HG02798 (cell line): Measurements from ENCODE around the gene PNPLA1.
"Not testable (repeated sequence)": the region's sequence is repeated elsewhere in the genome, so short reads cannot be mapped to it uniquely, and the experiment has no call there.

Source experiments
- ATAC-seq: cut with Tn5 transposase; IDR thresholded peaks from one replicate; pipeline ENCODE4 v1.9.1; 2021; ENCODE audit warnings: mild to moderate bottlenecking; ENCODE audit not compliant: unreplicated experiment, poor library complexity

PNPLA1 gene

GRCh38 chr6:36333171-36333895 is 63.5 kb downstream of the PNPLA1 start:
- ATAC-seq = no peak

- ATAC-seq = no peak
These were observed 64.3 kb downstream of the PNPLA1 start for GRCh38 chr6:36333931-36334725.

DNA sequence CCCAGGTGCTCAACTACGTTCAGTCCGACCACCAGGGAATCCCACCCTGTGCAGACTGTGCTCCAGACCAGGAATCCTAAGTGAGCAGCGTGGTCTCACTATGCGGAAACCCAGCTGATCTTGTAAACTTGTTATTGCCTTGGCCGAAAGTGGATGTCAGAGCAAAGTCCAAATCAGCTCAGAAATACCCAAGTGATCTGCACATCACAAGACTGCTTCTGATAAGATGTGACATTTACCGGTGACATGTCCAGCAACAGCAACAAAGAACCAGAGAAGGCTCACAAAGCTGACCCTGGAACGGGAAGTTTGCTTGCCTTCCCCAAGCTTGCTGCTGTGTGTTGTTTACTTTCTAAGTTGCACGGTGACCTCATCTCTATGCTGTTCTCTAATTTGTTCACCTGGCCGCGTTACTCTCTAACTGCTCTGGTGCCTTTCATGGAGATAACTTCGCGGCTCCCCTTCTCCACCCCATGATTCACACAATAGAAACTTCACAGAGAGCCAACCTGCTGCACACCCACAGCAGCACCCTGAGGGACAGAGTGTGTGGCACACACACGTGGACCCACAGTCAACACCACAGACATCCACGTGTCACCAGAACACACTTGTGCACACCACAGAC is 65.1 kb downstream of the PNPLA1 start:
- ATAC-seq = no peak

- no peak for ATAC-seq
These were observed 65.8 kb downstream of the PNPLA1 start for GRCh38 chr6:36335465-36336207.

DNA sequence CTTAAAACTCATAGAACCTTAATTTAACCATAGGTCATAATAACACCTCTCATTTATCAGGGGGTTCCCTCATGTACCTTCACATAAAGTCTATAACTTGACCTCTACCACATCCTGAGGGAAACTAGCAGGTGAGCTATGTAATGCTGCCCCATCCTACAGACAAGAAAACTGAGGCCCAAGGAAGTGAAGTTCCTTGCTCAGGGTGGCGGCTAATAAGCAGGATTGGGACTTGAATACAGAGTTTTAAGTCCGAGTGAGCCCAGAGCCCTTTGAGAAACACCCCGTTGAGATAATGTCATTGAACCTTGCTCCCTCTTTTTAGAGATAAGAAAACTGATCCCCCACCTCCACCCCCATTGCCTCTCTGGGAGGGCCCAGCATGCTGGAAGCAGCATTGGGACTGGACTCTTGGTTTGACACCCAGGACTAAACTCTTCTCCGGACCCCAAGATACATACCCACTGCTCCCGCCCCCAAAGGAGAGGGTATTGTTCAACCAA is 66.4 kb downstream of the PNPLA1 start:
- ATAC-seq = no peak

DNA sequence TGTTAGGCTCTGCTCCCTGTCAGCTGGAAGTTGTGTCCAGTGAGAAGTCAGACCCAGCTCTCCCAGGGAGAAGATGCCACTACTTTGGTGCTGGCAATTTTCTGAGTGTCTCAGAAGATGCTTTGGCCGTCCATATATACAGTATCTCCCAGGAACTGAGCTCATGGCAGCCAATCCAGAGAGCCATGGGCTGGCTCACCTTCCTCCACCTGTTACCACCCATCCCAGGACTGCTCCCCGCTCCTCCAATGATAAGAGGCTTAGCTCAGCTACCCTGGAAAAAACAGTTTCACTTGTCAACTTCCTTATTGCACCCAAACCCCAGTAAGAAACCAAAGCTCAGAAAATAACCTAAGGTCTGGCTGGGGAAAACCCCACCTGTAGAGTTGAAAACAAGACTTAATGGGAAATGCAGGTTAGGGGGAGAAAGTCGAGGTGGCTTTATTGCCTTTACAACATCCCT is 67.0 kb downstream of the PNPLA1 start, which contains the start of gene BNIP5:
TSS of gene BNIP5 (minus strand) at position 110 of the 463 bp plus-strand sequence. CDS start 6,198 bp downstream, outside the sequence.
- no peak for ATAC-seq

DNA sequence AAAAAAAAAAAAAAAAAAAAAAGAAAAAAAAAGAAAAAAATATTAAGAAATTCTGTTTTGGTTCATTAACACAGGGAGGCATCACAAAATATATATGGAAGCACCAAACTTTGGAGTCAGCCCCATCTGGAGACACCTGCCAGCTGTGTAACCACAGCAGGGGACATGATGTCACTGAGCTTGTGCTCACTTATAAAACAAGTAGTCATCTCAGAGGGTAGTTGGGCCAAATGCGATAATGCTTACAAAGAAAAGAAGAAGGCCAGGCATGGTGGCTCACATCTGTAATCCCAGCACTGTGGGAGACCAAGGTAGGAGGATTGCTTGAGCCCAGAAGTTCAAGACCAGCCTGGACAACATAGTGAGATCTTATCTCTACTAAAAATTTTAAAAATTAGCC is 68.0 kb downstream of the PNPLA1 start:
- no peak for ATAC-seq

- not testable (repeated sequence) for ATAC-seq
These were observed 68.4 kb downstream of the PNPLA1 start for GRCh38 chr6:36338223-36338622.

DNA sequence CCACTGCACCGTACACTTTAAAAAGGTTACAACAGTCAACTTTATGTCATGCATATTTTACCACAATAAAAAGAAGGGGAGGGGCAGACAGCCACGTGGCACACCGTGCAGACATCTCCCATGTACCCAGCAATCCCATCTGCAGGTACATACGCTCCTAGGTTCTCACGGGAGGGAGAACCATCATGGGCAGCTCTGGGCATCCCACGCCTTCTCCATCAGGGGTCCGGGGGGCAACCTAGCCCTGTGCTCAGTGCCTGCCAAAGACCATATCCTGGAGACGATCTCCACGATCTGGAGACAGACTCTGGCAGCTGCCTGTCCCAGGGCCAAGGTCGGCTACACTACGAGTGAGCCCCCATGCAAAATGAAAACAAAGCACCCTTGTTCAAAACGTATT is 69.3 kb downstream of the PNPLA1 start:
- ATAC-seq = no peak

- no peak for ATAC-seq
These were observed 70.4 kb downstream of the PNPLA1 start for GRCh38 chr6:36340306-36340617.

GRCh38 chr6:36340618-36341454 is 71.0 kb downstream of the PNPLA1 start:
- ATAC-seq = peak; percentile 64

- no peak for ATAC-seq
These were observed 73.3 kb downstream of the PNPLA1 start for GRCh38 chr6:36343109-36343680.

DNA sequence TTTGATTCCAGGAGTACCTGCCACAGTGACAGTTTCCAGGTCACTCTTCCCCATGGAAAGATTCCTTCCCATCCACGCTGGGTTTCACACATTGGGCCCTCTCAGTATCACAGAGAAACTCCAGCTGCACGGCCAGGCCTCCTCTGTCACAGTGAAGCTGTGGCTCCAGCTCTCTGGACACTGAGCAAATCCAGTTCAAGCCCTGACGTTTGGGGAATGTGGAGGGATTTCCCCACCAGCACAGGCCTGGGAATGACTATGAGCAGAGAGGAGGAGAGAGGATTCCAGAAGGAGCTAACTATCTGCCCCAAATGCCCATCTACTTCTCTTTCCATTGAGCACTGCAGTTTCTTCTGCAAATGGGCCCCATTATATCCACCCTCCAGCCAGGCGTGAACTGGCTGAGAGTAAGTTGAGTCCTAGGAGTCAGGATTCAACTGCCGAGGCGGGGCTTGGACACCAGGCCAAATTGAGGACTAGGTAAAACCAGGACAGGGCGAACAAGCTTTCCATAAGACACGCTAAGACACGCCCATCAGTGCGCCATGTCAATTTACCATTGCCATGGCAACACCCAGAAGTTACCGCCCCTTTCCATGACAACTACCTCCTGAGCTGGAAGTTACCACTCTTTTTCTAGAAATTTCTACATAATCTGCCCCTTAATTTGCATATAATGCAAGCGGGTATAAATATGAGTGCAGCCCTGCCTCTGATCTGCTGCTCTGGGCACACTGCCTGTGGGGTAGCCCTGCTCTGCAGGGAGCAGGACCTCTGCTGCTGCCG is 76.0 kb downstream of the PNPLA1 start:
- ATAC-seq = no peak

DNA sequence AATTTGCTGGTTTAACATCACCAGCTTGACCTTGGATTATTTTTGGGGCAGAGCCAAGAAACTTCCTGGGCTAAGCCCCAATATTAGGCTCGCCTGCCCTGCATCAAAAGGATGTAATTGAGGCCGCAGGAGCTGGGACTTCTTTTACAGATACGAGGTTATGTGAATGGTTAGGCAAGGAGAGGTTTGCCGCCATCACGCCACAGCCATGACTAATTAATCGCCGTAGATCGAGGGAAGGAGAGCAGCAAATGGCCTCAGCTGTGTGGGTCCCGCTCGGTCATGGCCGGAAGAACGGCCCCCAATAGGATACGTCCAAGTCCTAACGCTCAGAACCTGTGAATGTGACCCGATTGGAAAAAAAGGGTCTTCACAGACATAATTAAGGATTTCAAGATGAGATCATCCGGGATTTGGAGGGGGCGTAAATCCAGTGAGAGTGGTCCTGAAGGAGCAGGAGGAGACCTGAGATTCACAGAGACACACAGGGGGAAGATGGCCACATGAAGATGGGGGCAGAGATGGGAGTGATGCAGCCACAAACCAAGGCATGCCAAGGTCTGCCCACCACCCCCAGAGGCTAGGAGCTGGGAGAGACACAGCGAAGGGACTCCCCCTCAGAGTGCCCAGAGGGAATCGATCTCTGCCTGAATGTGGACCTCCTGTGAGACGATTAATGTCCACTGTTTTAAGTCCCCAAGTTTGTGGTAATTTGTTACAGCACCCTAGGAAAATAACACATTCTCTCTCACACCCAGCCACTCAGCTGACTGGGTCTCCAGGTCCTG is 76.8 kb downstream of the PNPLA1 start:
- no peak for ATAC-seq

DNA sequence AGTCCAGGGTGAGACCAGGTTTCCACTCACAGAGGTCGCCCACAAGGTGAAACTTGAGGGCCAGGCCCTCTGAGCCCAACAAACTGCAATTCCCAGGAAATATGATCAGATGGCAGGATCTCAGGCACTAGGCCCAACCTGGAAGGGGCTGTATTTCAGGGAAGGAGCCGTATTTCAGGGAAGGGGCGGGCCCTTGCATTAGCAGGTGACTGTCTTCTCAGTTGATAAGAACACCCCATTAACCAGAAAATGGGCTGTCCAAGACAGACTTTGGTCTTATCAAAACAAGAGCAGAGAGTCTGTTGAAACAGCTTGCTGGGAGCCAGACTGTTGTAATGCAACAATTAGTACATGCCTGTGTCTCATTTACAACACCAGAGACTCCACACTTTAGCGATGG is 77.8 kb downstream of the PNPLA1 start:
- ATAC-seq = no peak

GRCh38 chr6:36349240-36349639 is 79.4 kb downstream of the PNPLA1 start:
- no peak for ATAC-seq

DNA sequence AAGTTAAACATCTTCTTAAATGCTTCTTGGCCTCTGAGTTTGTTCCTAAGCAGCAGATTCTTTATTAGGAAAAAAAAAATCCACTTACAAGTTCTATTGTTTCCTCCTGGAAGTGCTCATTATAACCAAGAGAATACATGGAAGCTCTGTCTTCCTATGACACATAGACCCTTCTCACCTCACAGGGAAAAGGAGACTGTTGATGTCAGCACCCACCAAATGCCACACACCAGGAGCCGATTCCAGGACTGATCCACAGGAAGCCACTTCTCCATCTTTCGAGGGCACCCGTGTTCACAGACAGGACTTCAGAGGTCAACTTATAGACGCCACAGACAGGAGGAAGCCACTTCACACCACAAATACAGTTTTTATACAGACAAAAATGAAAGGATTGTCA is 80.2 kb downstream of the PNPLA1 start:
- ATAC-seq = no peak
